ENCODE data around the gene CCDC88C. TPM values are rescaled to one million over a fixed set of nuclear protein-coding genes. Genes with fewer than 3 reads are reported as not detected.
"Not testable (repeated sequence)": the region's sequence is repeated elsewhere in the genome, so short reads cannot be mapped to it uniquely, and the experiment has no call there.

CCDC88C gene
- total RNA-seq, 2 experiments from 2014 or later, result 73.7 to 82.8 TPM

DNA sequence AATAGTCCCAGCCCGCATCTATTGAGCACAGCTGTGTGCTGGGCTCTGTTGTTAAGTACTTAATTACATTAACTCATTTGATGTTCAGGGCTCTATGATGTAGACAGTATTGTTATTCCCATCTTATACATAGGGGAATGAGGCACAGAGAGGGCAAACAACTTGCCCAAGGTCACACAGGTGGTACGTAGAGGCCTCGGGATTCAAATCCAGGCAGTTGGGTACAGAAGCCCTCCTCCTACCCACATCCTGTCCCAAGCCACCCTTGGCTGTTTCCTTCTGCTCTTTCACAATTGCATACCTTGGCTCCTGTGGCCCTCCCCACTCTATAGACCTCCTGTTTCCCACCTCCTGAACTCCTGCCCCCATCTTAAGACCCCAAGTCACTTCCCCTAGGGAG is 163.2 kb downstream of the CCDC88C start:
- Mint-ChIP-seq H3K4me3 (peak overlapping the region; percentile 38), H3K36me3 (ENCODE audit: low read depth) (peaks cover 13% of the 10 kb centered on the region), H3K27ac (peak overlapping the region; percentile 76), H3K9me3 (ENCODE audit: low read depth) (no peaks in the 10 kb centered on the region), H3K4me1 (peaks cover 67% of the 10 kb centered on the region), H3K27me3 (no peaks in the 10 kb centered on the region)
- intact Hi-C loops (cut with DNase I, micrococcal nuclease), result no loop called here
- ATAC-seq (no peak), DNase-seq (no peak)
- ChIA-PET POLR2A (no interaction called here), CTCF (no interaction called here)

DNA sequence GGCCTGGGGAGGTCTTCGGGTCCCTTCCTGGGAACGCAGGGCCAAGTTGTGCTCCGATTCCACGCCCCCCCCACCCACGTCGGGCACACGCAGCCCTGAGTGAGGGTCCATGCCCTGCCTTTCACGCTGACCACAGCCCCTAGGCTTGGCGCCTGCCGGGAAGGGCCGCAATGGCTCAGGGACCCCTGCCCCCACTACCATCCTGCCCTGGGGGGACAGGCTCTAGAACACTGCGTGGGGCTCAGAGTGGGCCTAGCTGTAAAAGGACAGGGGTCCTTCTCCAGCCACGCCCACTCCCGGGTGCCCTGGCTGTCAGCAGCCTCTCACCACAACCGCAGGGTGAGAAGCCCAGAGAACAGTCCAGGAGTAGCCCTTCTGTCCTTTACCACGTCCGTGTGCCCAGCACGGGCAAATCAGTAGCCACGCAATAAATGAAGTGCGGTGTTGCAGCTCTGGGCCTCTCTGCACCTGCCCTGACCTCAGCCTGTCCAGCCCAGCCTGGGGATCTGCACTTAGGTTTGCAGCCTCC is 163.8 kb downstream of the CCDC88C start:
- POLR2A ChIA-PET, result no interaction called here
- Mint-ChIP-seq H3K4me3 (peak overlapping the region; percentile 38), H3K27me3 (no peaks in the 10 kb centered on the region), H3K36me3 (ENCODE audit: low read depth) (peaks cover 13% of the 10 kb centered on the region), H3K4me1 (peaks cover 69% of the 10 kb centered on the region), H3K9me3 (ENCODE audit: low read depth) (no peaks in the 10 kb centered on the region), H3K27ac (peak overlapping the region; percentile 76)
- CTCF ChIA-PET, result interaction anchor here (1.6 kb wide), 1 partner anchor 11 kb away, joined by 5 read pairs; no protein-coding TSS in a partner anchor
- DNase-seq, result no peak
- ATAC-seq, result no peak
- intact Hi-C loops (cut with DNase I, micrococcal nuclease), result no loop called here

- CTCF ChIA-PET, result interaction anchor here (1.6 kb wide), 2 partner anchors 10 to 18 kb away, joined by 3 to 5 read pairs; no protein-coding TSS in a partner anchor
- peak; percentile 4 for ATAC-seq
- peaks cover 73% of the 10 kb centered on the region for H3K4me1 Mint-ChIP-seq
- H3K9me3 Mint-ChIP-seq (ENCODE audit: low read depth), result no peaks in the 10 kb centered on the region
- intact Hi-C loops (cut with DNase I, micrococcal nuclease), result no loop called here
- DNase-seq, result peak; percentile 60
- no peaks in the 10 kb centered on the region for H3K27me3 Mint-ChIP-seq
- H3K27ac Mint-ChIP-seq, result peak overlapping the region; percentile 71
- POLR2A ChIA-PET, result no interaction called here
- H3K4me3 Mint-ChIP-seq, result peak overlapping the region; percentile 50
- peaks cover 15% of the 10 kb centered on the region for H3K36me3 Mint-ChIP-seq (ENCODE audit: low read depth)
Measured at GRCh38 chr14:91252871-91253794, 164.5 kb downstream of the CCDC88C start.

DNA sequence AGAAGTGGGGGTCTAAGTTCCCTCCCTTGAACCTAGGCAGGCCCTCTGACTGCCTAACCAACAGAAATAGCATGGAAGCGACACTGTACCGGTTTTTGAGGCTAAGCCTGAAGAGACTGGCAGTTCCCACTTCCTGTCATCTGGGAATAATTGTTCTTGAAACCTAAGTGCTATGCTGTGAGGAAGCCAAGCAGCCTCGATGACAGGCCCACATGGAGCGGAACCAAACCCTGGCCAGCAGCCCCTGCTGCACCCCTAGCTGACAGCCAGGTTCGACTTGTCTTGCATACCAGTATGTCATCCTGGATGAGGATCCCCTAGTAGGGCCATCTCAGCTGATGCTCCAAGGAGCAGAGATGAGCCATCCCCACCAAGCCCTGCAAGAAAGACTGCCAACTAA is 166.7 kb downstream of the CCDC88C start:
- ChIA-PET POLR2A (no interaction called here), CTCF (interaction anchor here (0.6 to 1.6 kb wide), 3 partner anchors 12 to 768 kb away, joined by 3 to 4 read pairs (median 3); no protein-coding TSS in a partner anchor)
- H3K4me3 Mint-ChIP-seq, result no peak overlapping the region

DNA sequence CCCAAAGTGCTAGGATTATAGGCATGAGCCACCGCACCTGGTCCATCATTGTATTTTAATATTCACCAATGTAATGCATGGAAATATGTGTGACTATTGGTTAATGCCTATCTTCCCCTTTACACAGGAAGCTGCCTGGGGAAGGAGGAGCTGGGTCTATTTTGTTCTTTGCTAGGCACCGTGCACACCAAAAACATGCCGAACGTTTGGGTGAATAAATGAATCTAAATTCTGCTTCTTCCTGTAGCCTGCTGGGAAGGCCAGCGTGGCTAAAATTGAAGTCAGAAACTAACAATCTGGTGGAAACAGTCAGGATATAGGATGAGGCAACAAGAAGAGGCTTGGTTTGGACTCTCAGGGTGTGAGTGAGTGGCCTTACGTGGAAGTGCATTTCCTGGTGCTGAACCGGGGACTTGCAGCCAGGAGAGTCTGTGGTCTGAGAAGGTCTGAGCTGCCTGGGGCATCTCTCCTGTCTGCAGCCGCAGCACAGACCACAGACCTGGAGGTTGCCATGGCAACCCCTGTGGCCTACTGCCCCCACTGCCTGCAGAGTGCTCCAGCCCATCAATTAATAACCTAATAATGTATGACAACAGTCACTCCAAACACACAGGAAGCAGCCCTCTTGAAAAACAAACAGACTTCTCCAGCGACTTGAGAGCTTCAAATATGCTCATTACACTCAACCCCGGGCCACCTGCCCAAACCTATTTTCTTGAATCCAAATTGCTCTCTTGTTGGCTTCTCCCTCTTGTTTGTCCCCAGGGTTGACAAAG is 167.6 kb downstream of the CCDC88C start:
- Mint-ChIP-seq H3K9me3 (ENCODE audit: low read depth) (peaks cover 5% of the 10 kb centered on the region), H3K36me3 (ENCODE audit: low read depth) (peaks cover 29% of the 10 kb centered on the region), H3K4me1 (peaks cover 87% of the 10 kb centered on the region), H3K4me3 (peak overlapping the region; percentile 21), H3K27me3 (no peaks in the 10 kb centered on the region), H3K27ac (peak overlapping the region; percentile 84)
- DNase-seq, result peak; percentile 55
- ChIA-PET POLR2A (interaction anchor here (0.6 to 1.6 kb wide), 2 partner anchors 22 to 150 kb away, joined by 4 to 6 read pairs; no protein-coding TSS in a partner anchor), CTCF (interaction anchor here (0.6 to 1.8 kb wide), 8 partner anchors 8 to 768 kb away, joined by 3 to 6 read pairs (median 4); no protein-coding TSS in a partner anchor)
- ATAC-seq, result no peak
- intact Hi-C loops (cut with DNase I, micrococcal nuclease), result loop anchor here (5.0 kb wide), 4 partner anchors 167 to 868 kb away; partner anchors contain the start of genes CALM1 (in 1 of the 2), CCDC88C (in 1 of the 2) and RPS6KA5 (in 1 of the 2)

More for the DNA sequence above, 166.7 kb downstream of the CCDC88C start:
- Mint-ChIP-seq H3K4me1 (peaks cover 81% of the 10 kb centered on the region), H3K27me3 (no peaks in the 10 kb centered on the region), H3K36me3 (ENCODE audit: low read depth) (peaks cover 25% of the 10 kb centered on the region), H3K27ac (peak overlapping the region; percentile 84), H3K9me3 (ENCODE audit: low read depth) (peaks cover 5% of the 10 kb centered on the region)
- intact Hi-C loops (cut with DNase I, micrococcal nuclease), result no loop called here
- DNase-seq (no peak), ATAC-seq (no peak)

DNA sequence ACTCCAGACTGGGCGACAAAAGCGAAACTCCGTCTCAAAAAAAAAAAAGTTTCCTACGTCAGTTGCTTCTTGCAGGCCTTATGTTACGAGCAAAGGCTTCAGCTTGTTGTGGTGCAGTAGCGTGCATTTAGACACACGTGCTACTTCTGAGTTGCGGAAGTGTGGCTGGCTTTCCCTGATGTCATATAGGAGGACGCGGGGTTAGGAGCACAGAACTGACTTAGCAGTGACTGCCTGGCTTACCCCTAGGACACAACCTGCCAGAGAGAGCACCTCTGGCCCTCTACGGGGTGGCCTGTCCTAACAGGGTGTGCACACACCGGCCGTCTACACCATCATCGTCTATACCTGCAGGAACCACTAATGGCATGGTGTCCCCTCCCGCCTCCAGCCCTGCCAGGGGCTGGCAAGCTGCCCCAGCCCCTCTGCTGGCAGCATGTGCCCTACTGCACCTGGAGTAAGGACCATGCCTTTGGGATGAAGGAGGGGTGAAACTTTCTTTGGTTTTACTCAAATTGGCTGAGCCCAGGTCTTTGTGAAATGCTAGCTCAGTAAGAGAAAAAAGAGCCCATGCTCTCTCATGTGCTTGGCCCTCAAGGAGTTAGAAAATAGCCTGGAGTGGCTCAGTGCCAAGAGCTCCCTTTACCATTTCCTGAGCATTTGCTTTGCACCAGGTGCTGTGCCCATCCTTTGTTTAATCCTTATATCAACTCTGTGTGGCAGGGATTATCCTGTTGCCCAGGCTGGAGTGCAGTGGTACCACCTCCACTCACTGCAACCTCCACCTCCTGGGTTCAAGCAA is 171.4 kb downstream of the CCDC88C start:
- CTCF ChIA-PET, result interaction anchor here (0.6 to 2.1 kb wide), 2 partner anchors 10 to 129 kb away, joined by 4 to 8 read pairs; no protein-coding TSS in a partner anchor
- peak overlapping the region; percentile 89 for H3K27ac Mint-ChIP-seq
- POLR2A ChIA-PET, result interaction anchor here (0.6 to 5.0 kb wide), 4 partner anchors 15 to 209 kb away, joined by 3 to 66 read pairs (median 7); no protein-coding TSS in a partner anchor
- peaks cover 43% of the 10 kb centered on the region for H3K36me3 Mint-ChIP-seq (ENCODE audit: low read depth)
- peaks cover 96% of the 10 kb centered on the region for H3K4me1 Mint-ChIP-seq
- no peaks in the 10 kb centered on the region for H3K27me3 Mint-ChIP-seq
- peak overlapping the region; percentile 74 for H3K4me3 Mint-ChIP-seq
- H3K9me3 Mint-ChIP-seq (ENCODE audit: low read depth), result peaks cover 9% of the 10 kb centered on the region
- intact Hi-C loops (cut with DNase I, micrococcal nuclease), result loop anchor here (2.0 to 5.0 kb wide), 5 partner anchors 171 to 864 kb away; partner anchors contain the start of genes RPS6KA5 (in 2 of the 2), CALM1 (in 1 of the 2) and CCDC88C (in 1 of the 2)
- DNase-seq (peak; percentile 88), ATAC-seq (peak; percentile 56)

GRCh38 chr14:91245616-91246015 is 172.0 kb downstream of the CCDC88C start:
- CTCF ChIA-PET, result interaction anchor here (0.6 to 2.4 kb wide), 4 partner anchors 10 to 68 kb away, joined by 3 to 11 read pairs (median 6); no protein-coding TSS in a partner anchor
- Mint-ChIP-seq H3K27ac (peak overlapping the region; percentile 89), H3K36me3 (ENCODE audit: low read depth) (peaks cover 40% of the 10 kb centered on the region), H3K9me3 (ENCODE audit: low read depth) (peaks cover 11% of the 10 kb centered on the region), H3K4me1 (peaks cover 96% of the 10 kb centered on the region), H3K4me3 (peak overlapping the region; percentile 74)
- ATAC-seq, H3K27me3 Mint-ChIP-seq, DNase-seq: not testable (repeated sequence)
- POLR2A ChIA-PET, result interaction anchor here (0.6 to 5.0 kb wide), 4 partner anchors 15 to 209 kb away, joined by 3 to 66 read pairs (median 7); no protein-coding TSS in a partner anchor
- intact Hi-C loops (cut with DNase I, micrococcal nuclease), result loop anchor here (2.0 to 5.0 kb wide), 5 partner anchors 172 to 863 kb away; partner anchors contain the start of genes RPS6KA5 (in 2 of the 2), CALM1 (in 1 of the 2) and CCDC88C (in 1 of the 2)

- peaks cover 11% of the 10 kb centered on the region for H3K9me3 Mint-ChIP-seq (ENCODE audit: low read depth)
- peaks cover 95% of the 10 kb centered on the region for H3K4me1 Mint-ChIP-seq
- intact Hi-C loops (cut with DNase I, micrococcal nuclease), result loop anchor here (5.0 kb wide), 4 partner anchors 172 to 863 kb away; partner anchors contain the start of genes CALM1 (in 1 of the 2), CCDC88C (in 1 of the 2) and RPS6KA5 (in 1 of the 2)
- H3K27ac Mint-ChIP-seq, result peak overlapping the region; percentile 89
- H3K27me3 Mint-ChIP-seq, result no peaks in the 10 kb centered on the region
- DNase-seq (peak; percentile 87), ATAC-seq (peak; percentile 21)
- ChIA-PET POLR2A (interaction anchor here (1.8 to 5.0 kb wide), 2 partner anchors 17 to 264 kb away, joined by 4 to 66 read pairs; no protein-coding TSS in a partner anchor), CTCF (interaction anchor here (0.6 to 2.4 kb wide), 9 partner anchors 11 to 342 kb away, joined by 3 to 11 read pairs (median 4); no protein-coding TSS in a partner anchor)
- peak overlapping the region; percentile 74 for H3K4me3 Mint-ChIP-seq
- H3K36me3 Mint-ChIP-seq (ENCODE audit: low read depth), result peaks cover 39% of the 10 kb centered on the region
Measured at GRCh38 chr14:91245029-91245428, 172.6 kb downstream of the CCDC88C start.

GRCh38 chr14:91244501-91244901 is 173.1 kb downstream of the CCDC88C start, which contains the start of gene GPR68:
Gene GPR68 (minus strand): TSS chr14:91244704. CDS start chr14:91235050, 9,654 bp downstream.
- CTCF ChIA-PET, result interaction anchor here (0.6 to 2.7 kb wide), 14 partner anchors 11 to 342 kb away, joined by 3 to 26 read pairs (median 4); no protein-coding TSS in a partner anchor
- Mint-ChIP-seq H3K4me1 (peaks cover 95% of the 10 kb centered on the region), H3K4me3 (peak within 1 kb of the TSS; percentile 74), H3K27ac (peak within 1 kb of the TSS; percentile 89), H3K9me3 (ENCODE audit: low read depth) (peaks cover 11% of the 10 kb centered on the region), H3K27me3 (no peaks in the 10 kb centered on the region), H3K36me3 (ENCODE audit: low read depth) (peaks cover 42% of the 10 kb centered on the region)
- POLR2A ChIA-PET, result interaction anchor here (0.6 to 5.0 kb wide), 5 partner anchors 16 to 264 kb away, joined by 3 to 66 read pairs (median 4); partner anchors contain the start of gene RPS6KA5
- no peak for ATAC-seq
- intact Hi-C loops (cut with DNase I, micrococcal nuclease), result loop anchor here in 1 of 2 experiments (5.0 kb wide), 1 partner anchor 67 kb away; no protein-coding TSS in a partner anchor
- DNase-seq, result no peak

Measured in activated CD4-positive, alpha-beta T cell treated with anti-CD3 and anti-CD28 coated beads for 36 hours (primary cell).